K562 (cell line): ENCODE results near the gene DPF1. TPM values are rescaled to one million over a fixed set of nuclear protein-coding genes. Genes with fewer than 3 reads are reported as not detected.
A peak's percentile ranks its signal among the peaks of the same experiment; 100 is the strongest.

Experiments used
- ATF7 ChIP-seq: fragments of 450-650 bp; IDR thresholded peaks from 2 replicates; pipeline ENCODE4 v1.7.1; 2014; ENCODE audit warnings: mild to moderate bottlenecking, moderate library complexity
- DPF2 ChIP-seq: fragments of 450-650 bp; IDR thresholded peaks from 2 replicates; pipeline ENCODE4 v1.6.1; 2016
- GMEB1 ChIP-seq: fragments of 250-450 bp; sonication (Bioruptor Pico); IDR thresholded peaks from 2 replicates; pipeline ENCODE4 v1.4.0; 2020; ENCODE audit warnings: mild to moderate bottlenecking
- GTF2A2 ChIP-seq: IDR thresholded peaks from 2 replicates; pipeline ENCODE4 v1.6.1; 2016; ENCODE audit warnings: mild to moderate bottlenecking, missing genetic modification characterization, missing compliant biosample characterization
- JUN ChIP-seq, 2 experiments: sonication (generic) in 1 of 2; formaldehyde crosslinking in 1 of 2; IDR thresholded peaks; 2 replicates each; pipeline versions ENCODE4 v1.6.1 to v1.8.0; 2012 to 2022; ENCODE audit warnings: borderline replicate concordance in 2 of 2, mild to moderate bottlenecking in 2 of 2, improper control_type of control experiment in 1 of 2, low read depth in 1 of 2, low read length in 1 of 2, missing genetic modification reagents in 1 of 2
- MBD2 ChIP-seq: sonication (generic); IDR thresholded peaks from 2 replicates; pipeline ENCODE4 v1.6.1; 2016; ENCODE audit warnings: low read depth, borderline replicate concordance
- NFYB ChIP-seq: IDR thresholded peaks from 2 replicates; pipeline ENCODE4 v1.6.1; 2011; ENCODE audit warnings: mild to moderate bottlenecking, moderate library complexity; ENCODE audit not compliant: insufficient read length; ENCODE audit errors: extremely low read depth
- SMARCC2 ChIP-seq: fragments of 450-650 bp; IDR thresholded peaks from 2 replicates; pipeline ENCODE4 v1.6.1; 2017; ENCODE audit warnings: antibody characterized with exemption, moderate library complexity, mild to moderate bottlenecking, low read depth
- SP1 ChIP-seq: sonication (generic); formaldehyde crosslinking; IDR thresholded peaks from 2 replicates; pipeline ENCODE4 v1.8.1; 2022; ENCODE audit warnings: mild to moderate bottlenecking, missing genetic modification reagents
- SUPT5H ChIP-seq: fragments of 450-650 bp; IDR thresholded peaks from 2 replicates; pipeline ENCODE4 v1.6.1; 2016
- ZNF217 ChIP-seq: sonication (generic); formaldehyde crosslinking; IDR thresholded peaks from 2 replicates; pipeline ENCODE4 v1.8.0; 2022; ENCODE audit warnings: mild to moderate bottlenecking, missing genetic modification reagents
- ZNF263 ChIP-seq: sonication (generic); formaldehyde crosslinking; IDR thresholded peaks from 2 replicates; pipeline ENCODE4 v1.8.0; 2022; ENCODE audit warnings: mild to moderate bottlenecking, missing genetic modification reagents, borderline replicate concordance
- ZNF583 ChIP-seq: fragments of 250-450 bp; sonication (Bioruptor Pico); IDR thresholded peaks from 2 replicates; pipeline ENCODE4 v1.4.0; 2020
- ZNF707 ChIP-seq: fragments of 250-450 bp; sonication (Bioruptor Pico); conservative IDR thresholded peaks from 2 replicates; pipeline ENCODE4 v1.8.0; 2022; ENCODE audit warnings: inconsistent platforms, mild to moderate bottlenecking, moderate library complexity
- polyA plus RNA-seq, 8 experiments: library from polyadenylated mRNA; depleted of rRNA in 4 of 8; stranded (reverse) in 5 of 8; unstranded in 3 of 8; fragments of >200 nt; fragmentation: Nextera tagmentation in 2 of 8; fragmentation: Illumina TruSeq in 1 of 8; extraction: Ambion mirVana in 2 of 8; extraction: Trizol in 1 of 8; gene quantifications; 2 replicates each; pipeline versions ENCODE4 v1.2.1 to v1.2.3, GENCODE V29; 2011 to 2014; ENCODE audit warnings: inconsistent platforms in 1 of 8, missing spikeins in 1 of 8
- total RNA-seq, 7 experiments: library from RNA; depleted of rRNA in 6 of 7; stranded (reverse); fragments of >200 nt in 6 of 7; fragmentation: Illumina TruSeq in 2 of 7; extraction: Trizol in 2 of 7; gene quantifications; 2 replicates each; pipeline versions ENCODE4 v1.2.1 to v1.2.3, GENCODE V29; 2011 to 2021; ENCODE audit warnings: low replicate concordance in 1 of 7
- TF ChIP-seq, protein P1 (sequence below): fragments of 450-650 bp; IDR thresholded peaks from 2 replicates; pipeline ENCODE4 v1.6.1; 2014; ENCODE audit warnings: low read depth, mild to moderate bottlenecking, moderate library complexity, borderline replicate concordance
- TF ChIP-seq, protein P2 (sequence below): sonication (generic); formaldehyde crosslinking; IDR thresholded peaks from 2 replicates; pipeline ENCODE4 v1.8.0; 2023; ENCODE audit warnings: mild to moderate bottlenecking, missing genetic modification reagents
- TF ChIP-seq, protein P3 (sequence below), 2 experiments: fragments of 450-650 bp; IDR thresholded peaks; 2 replicates each; pipeline ENCODE4 v1.6.1; 2018; ENCODE audit warnings: mild to moderate bottlenecking in 2 of 2, low read depth in 1 of 2; ENCODE audit not compliant: partially characterized antibody in 2 of 2

Gene DPF1
- total and polyA plus RNA-seq, 9 of the 15 experiments (the other 6 are each of a cell fraction or from before 2014, with no cell fraction given): 0.10 to 5.7 (median 3.1) TPM

GRCh38 chr19:38224014-38224862, at the start of gene DPF1 (continued):
- TF ChIP-seq ZNF583 (no peak), GMEB1 (CRISPR knock-in tag) (peak; percentile 55), SMARCC2 (no peak), ZNF263 (CRISPR knock-in tag) (peak; percentile 64), NFYB (peak; percentile 74), ATF7 (peak; percentile 62; the same call in 1 of the 2 replicates), MBD2 (peak; percentile 81; the same call in 1 of the 2 replicates), SUPT5H (peak; percentile 46), SP1 (CRISPR knock-in tag) (peak; percentile 88), DPF2 (peak; percentile 77), ZNF217 (no peak), ZNF707 (no peak), JUN (IDR thresholded peaks at IDR 0.05; ENCODE audit: borderline replicate concordance, low read depth, low read length) (no peak), JUN (CRISPR knock-in tag; IDR thresholded peaks at IDR 0.05; ENCODE audit: borderline replicate concordance) (0 out of 2 replicates have a peak, but pooled peaks have one; percentile 24), GTF2A2 (tag) (no peak)
- TF ChIP-seq, protein P1, sequence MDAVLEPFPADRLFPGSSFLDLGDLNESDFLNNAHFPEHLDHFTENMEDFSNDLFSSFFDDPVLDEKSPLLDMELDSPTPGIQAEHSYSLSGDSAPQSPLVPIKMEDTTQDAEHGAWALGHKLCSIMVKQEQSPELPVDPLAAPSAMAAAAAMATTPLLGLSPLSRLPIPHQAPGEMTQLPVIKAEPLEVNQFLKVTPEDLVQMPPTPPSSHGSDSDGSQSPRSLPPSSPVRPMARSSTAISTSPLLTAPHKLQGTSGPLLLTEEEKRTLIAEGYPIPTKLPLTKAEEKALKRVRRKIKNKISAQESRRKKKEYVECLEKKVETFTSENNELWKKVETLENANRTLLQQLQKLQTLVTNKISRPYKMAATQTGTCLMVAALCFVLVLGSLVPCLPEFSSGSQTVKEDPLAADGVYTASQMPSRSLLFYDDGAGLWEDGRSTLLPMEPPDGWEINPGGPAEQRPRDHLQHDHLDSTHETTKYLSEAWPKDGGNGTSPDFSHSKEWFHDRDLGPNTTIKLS: peak; percentile 72; the same call in 1 of the 2 replicates
- TF ChIP-seq, protein P2, sequence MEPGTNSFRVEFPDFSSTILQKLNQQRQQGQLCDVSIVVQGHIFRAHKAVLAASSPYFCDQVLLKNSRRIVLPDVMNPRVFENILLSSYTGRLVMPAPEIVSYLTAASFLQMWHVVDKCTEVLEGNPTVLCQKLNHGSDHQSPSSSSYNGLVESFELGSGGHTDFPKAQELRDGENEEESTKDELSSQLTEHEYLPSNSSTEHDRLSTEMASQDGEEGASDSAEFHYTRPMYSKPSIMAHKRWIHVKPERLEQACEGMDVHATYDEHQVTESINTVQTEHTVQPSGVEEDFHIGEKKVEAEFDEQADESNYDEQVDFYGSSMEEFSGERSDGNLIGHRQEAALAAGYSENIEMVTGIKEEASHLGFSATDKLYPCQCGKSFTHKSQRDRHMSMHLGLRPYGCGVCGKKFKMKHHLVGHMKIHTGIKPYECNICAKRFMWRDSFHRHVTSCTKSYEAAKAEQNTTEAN (CRISPR knock-in tag): peak; percentile 90; the same call in 1 of the 2 replicates
- TF ChIP-seq, protein P3, sequence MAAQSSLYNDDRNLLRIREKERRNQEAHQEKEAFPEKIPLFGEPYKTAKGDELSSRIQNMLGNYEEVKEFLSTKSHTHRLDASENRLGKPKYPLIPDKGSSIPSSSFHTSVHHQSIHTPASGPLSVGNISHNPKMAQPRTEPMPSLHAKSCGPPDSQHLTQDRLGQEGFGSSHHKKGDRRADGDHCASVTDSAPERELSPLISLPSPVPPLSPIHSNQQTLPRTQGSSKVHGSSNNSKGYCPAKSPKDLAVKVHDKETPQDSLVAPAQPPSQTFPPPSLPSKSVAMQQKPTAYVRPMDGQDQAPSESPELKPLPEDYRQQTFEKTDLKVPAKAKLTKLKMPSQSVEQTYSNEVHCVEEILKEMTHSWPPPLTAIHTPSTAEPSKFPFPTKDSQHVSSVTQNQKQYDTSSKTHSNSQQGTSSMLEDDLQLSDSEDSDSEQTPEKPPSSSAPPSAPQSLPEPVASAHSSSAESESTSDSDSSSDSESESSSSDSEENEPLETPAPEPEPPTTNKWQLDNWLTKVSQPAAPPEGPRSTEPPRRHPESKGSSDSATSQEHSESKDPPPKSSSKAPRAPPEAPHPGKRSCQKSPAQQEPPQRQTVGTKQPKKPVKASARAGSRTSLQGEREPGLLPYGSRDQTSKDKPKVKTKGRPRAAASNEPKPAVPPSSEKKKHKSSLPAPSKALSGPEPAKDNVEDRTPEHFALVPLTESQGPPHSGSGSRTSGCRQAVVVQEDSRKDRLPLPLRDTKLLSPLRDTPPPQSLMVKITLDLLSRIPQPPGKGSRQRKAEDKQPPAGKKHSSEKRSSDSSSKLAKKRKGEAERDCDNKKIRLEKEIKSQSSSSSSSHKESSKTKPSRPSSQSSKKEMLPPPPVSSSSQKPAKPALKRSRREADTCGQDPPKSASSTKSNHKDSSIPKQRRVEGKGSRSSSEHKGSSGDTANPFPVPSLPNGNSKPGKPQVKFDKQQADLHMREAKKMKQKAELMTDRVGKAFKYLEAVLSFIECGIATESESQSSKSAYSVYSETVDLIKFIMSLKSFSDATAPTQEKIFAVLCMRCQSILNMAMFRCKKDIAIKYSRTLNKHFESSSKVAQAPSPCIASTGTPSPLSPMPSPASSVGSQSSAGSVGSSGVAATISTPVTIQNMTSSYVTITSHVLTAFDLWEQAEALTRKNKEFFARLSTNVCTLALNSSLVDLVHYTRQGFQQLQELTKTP (IDR thresholded peaks at IDR 0.05; ENCODE audit: low read depth in 1 of 2, partially characterized antibody in 2 of 2): peak; percentile 39 to 61
